Natural killer cell (primary cell): Measurements from ENCODE around the gene NHLRC4. TPM values are rescaled to one million over a fixed set of nuclear protein-coding genes. Genes with fewer than 3 reads are reported as not detected.

Source experiments
- ATAC-seq, 3 donors: fragments of 150-1000 bp in 2 of 3; fragments of 200-7000 bp in 1 of 3; cut with Tn5 transposase; 1 replicate in 1 of 3; 2 replicates in 2 of 3; pipeline ENCODE4 v1.10.0; 2021; ENCODE audit warnings: mild to moderate bottlenecking in 2 of 3, moderate library complexity in 2 of 3
- DNase-seq, 2 donors: peaks; one replicate each; pipeline versions ENCODE4 v3.0.0 to v3.0.0-alpha.2; 2013 to 2021; ENCODE audit warnings: mixed read lengths in 1 of 2
- H3K27ac ChIP-seq: one replicate; pipeline ENCODE4 v1.5.1; 2013; ENCODE audit warnings: mild to moderate bottlenecking, low read length
- H3K27me3 ChIP-seq: one replicate; pipeline ENCODE4 v1.6.1; 2013; ENCODE audit warnings: low read length; ENCODE audit not compliant: control insufficient read depth, insufficient read depth
- H3K36me3 ChIP-seq: one replicate; pipeline ENCODE4 v1.6.1; 2013; ENCODE audit warnings: low read length; ENCODE audit not compliant: control insufficient read depth, insufficient read depth
- H3K4me1 ChIP-seq: one replicate; pipeline ENCODE4 v1.6.1; 2013; ENCODE audit warnings: low read length; ENCODE audit not compliant: control insufficient read depth, insufficient read depth
- H3K4me3 ChIP-seq: one replicate; pipeline ENCODE4 v1.5.1; 2013; ENCODE audit warnings: low read length
- H3K9me3 ChIP-seq: one replicate; pipeline ENCODE4 v1.6.1; 2013; ENCODE audit warnings: low read length; ENCODE audit not compliant: control insufficient read depth, insufficient read depth
- H3K27ac Mint-ChIP-seq, 2 donors: one replicate each; pipeline ENCODE4 v1.8.0; 2022; ENCODE audit warnings: mild to moderate bottlenecking in 2 of 2, mixed read lengths in 2 of 2, moderate library complexity in 1 of 2
- H3K27me3 Mint-ChIP-seq, 2 donors: one replicate each; pipeline ENCODE4 v1.8.0; 2022; ENCODE audit warnings: low read depth in 2 of 2, mixed read lengths in 2 of 2
- H3K36me3 Mint-ChIP-seq: one replicate; pipeline ENCODE4 v1.8.0; 2022; ENCODE audit warnings: mixed read lengths
- H3K4me1 Mint-ChIP-seq, 2 donors: one replicate each; pipeline ENCODE4 v1.8.0; 2022; ENCODE audit warnings: mixed read lengths in 2 of 2
- H3K4me3 Mint-ChIP-seq: one replicate; pipeline ENCODE4 v1.8.0; 2022; ENCODE audit warnings: mild to moderate bottlenecking, moderate library complexity, mixed read lengths
- H3K9me3 Mint-ChIP-seq, 2 donors: one replicate each; pipeline ENCODE4 v1.8.0; 2022; ENCODE audit warnings: mixed read lengths in 2 of 2
- WGBS: methylation state at CpG from one replicate; pipeline ENCODE4 v1.1.7; 2013; ENCODE audit warnings: missing lambda C conversion rate; ENCODE audit not compliant: insufficient coverage; 5-methylcytosine and 5-hydroxymethylcytosine counted together
- intact Hi-C: fragments of 100-400 bp; cut with micrococcal nuclease; formaldehyde crosslinking; loops from one replicate; pipeline ENCODE4 v1.14.2; 2022
- total RNA-seq, 4 donors: library from RNA; stranded (reverse); fragments of 120-200 nt in 1 of 4; gene quantifications; one replicate each; pipeline versions ENCODE4 v1.2.3 to v1.2.4, GENCODE V29; 2013 to 2022
- TF ChIP-seq, protein P1 (sequence below): fragments of 200-600 bp; IDR thresholded peaks from one replicate; pipeline ENCODE4 v1.8.0; 2022; ENCODE audit warnings: antibody characterized with exemption

NHLRC4 gene
- total RNA-seq, 3 donors from 2014 or later (not counting 1 experiment from before 2014, with no cell fraction given), result 0.28 to 0.75 (median 0.35) TPM

- Histone ChIP-seq H3K9me3 (no peaks in the 10 kb centered on the region), H3K4me1 (peaks cover 24% of the 10 kb centered on the region), H3K4me3 (no peak overlapping the region), H3K27me3 (no peaks in the 10 kb centered on the region), H3K36me3 (no peaks in the 10 kb centered on the region), H3K27ac (no peak overlapping the region)
- Mint-ChIP-seq H3K9me3 (no peaks in the 10 kb centered on the region), H3K27ac (peak overlapping the region in 1 of 2 donors; percentile 42), H3K27me3 (no peaks in the 10 kb centered on the region), H3K4me1 (peaks cover 6 to 14% of the 10 kb centered on the region in 2 donors), H3K36me3 (no peaks in the 10 kb centered on the region), H3K4me3 (no peak overlapping the region)
- WGBS, result 91% methylated on average over 23 of the region's 23 CpGs
- intact Hi-C loops, result no loop called here
- DNase-seq (no peak), ATAC-seq (no peak)
- TF ChIP-seq, protein P1, sequence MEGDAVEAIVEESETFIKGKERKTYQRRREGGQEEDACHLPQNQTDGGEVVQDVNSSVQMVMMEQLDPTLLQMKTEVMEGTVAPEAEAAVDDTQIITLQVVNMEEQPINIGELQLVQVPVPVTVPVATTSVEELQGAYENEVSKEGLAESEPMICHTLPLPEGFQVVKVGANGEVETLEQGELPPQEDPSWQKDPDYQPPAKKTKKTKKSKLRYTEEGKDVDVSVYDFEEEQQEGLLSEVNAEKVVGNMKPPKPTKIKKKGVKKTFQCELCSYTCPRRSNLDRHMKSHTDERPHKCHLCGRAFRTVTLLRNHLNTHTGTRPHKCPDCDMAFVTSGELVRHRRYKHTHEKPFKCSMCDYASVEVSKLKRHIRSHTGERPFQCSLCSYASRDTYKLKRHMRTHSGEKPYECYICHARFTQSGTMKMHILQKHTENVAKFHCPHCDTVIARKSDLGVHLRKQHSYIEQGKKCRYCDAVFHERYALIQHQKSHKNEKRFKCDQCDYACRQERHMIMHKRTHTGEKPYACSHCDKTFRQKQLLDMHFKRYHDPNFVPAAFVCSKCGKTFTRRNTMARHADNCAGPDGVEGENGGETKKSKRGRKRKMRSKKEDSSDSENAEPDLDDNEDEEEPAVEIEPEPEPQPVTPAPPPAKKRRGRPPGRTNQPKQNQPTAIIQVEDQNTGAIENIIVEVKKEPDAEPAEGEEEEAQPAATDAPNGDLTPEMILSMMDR, result no peak
Observed at GRCh38 chr16:522320-523096, 44.3 kb upstream of the NHLRC4 start.

GRCh38 chr16:523097-523741 lies 43.6 kb upstream of the NHLRC4 start:
- peak overlapping the region; percentile 21 for H3K4me3 Mint-ChIP-seq
- peak overlapping the region; percentile 16 to 42 for H3K27ac Mint-ChIP-seq
- Histone ChIP-seq H3K9me3 (no peaks in the 10 kb centered on the region), H3K4me3 (no peak overlapping the region), H3K36me3 (no peaks in the 10 kb centered on the region), H3K27ac (no peak overlapping the region), H3K4me1 (peaks cover 26% of the 10 kb centered on the region), H3K27me3 (no peaks in the 10 kb centered on the region)
- WGBS, result 97% methylated on average over 22 of the region's 22 CpGs
- intact Hi-C loops, result no loop called here
- DNase-seq (no peak), ATAC-seq (no peak)
- H3K9me3 Mint-ChIP-seq, result no peaks in the 10 kb centered on the region
- H3K27me3 Mint-ChIP-seq, result no peaks in the 10 kb centered on the region
- H3K4me1 Mint-ChIP-seq, result peaks cover 6 to 14% of the 10 kb centered on the region in 2 donors
- TF ChIP-seq, protein P1, result no peak
- H3K36me3 Mint-ChIP-seq, result no peaks in the 10 kb centered on the region

DNA sequence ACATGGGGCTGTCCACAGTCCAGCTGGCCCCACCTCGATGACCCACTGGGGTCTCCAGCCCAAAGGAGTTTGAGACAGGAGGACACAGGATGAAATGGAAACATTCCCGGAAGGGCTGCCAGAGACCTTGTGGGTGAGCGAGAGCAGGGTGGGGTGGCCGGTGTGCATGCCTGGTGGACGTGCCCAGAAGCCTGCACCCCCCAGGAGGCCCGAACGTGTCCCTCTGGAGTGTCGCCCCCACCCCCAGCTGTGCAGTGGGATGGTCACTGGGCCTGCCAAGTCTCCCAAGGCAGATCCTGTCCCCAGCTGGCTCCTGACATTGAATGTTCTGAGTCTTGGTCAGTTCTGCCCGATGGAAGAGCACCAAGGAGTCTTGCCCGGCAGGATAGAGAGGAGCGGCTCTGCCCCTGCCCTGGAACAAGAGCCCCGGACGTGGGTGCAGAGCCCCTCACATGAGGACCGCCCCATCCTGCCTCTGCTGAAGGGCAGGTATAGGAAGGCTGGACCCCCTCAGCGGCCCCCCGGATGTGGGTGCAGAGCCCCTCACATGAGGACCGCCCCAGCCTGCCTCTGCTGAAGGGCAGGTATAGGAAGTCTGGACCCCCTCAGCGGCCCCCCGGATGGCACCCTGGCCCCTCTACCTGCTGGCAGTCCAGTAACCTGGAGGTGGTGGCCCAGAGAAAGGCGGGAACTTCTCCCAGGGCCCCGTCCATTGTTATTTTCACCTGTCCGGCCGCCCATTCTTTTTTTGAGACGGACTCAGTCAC lies 42.3 kb upstream of the NHLRC4 start:
- no peaks in the 10 kb centered on the region for H3K9me3 Mint-ChIP-seq
- no peak overlapping the region for H3K4me3 Mint-ChIP-seq
- no peak overlapping the region for H3K4me3 ChIP-seq

More for the DNA sequence above, 42.3 kb upstream of the NHLRC4 start:
- Histone ChIP-seq H3K9me3 (no peaks in the 10 kb centered on the region), H3K4me1 (peaks cover 38% of the 10 kb centered on the region), H3K27ac (no peak overlapping the region), H3K27me3 (no peaks in the 10 kb centered on the region), H3K36me3 (no peaks in the 10 kb centered on the region)
- ATAC-seq, result no peak
- 93% methylated on average over 24 of the region's 24 CpGs for WGBS
- TF ChIP-seq, protein P1, result no peak
- no peak for DNase-seq
- intact Hi-C loops, result no loop called here
- H3K27ac Mint-ChIP-seq, result peak overlapping the region; percentile 16 to 42
- no peaks in the 10 kb centered on the region for H3K27me3 Mint-ChIP-seq
- peaks cover 14 to 25% of the 10 kb centered on the region in 2 donors for H3K4me1 Mint-ChIP-seq
- no peaks in the 10 kb centered on the region for H3K36me3 Mint-ChIP-seq
